ENCODE data around the gene LACC1. TPM values are rescaled to one million over a fixed set of nuclear protein-coding genes. Genes with fewer than 3 reads are reported as not detected.
A peak's percentile ranks its signal among the peaks of the same experiment; 100 is the strongest.

The LACC1 gene
- total and polyA plus RNA-seq, 10 of the 15 experiments (the other 5 are each of a cell fraction or from before 2014, with no cell fraction given) = 0.03 to 3.7 (median 3.0) TPM

- TF ChIP-seq, protein P1, sequence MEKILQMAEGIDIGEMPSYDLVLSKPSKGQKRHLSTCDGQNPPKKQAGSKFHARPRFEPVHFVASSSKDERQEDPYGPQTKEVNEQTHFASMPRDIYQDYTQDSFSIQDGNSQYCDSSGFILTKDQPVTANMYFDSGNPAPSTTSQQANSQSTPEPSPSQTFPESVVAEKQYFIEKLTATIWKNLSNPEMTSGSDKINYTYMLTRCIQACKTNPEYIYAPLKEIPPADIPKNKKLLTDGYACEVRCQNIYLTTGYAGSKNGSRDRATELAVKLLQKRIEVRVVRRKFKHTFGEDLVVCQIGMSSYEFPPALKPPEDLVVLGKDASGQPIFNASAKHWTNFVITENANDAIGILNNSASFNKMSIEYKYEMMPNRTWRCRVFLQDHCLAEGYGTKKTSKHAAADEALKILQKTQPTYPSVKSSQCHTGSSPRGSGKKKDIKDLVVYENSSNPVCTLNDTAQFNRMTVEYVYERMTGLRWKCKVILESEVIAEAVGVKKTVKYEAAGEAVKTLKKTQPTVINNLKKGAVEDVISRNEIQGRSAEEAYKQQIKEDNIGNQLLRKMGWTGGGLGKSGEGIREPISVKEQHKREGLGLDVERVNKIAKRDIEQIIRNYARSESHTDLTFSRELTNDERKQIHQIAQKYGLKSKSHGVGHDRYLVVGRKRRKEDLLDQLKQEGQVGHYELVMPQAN (conservative IDR thresholded peaks at IDR 0.05) = no peak
- TF ChIP-seq IKZF2 (IDR thresholded peaks at IDR 0.05) (0 out of 4 replicates have a peak, but pooled peaks have one; percentile 15 to 27), NFXL1 (IDR thresholded peaks at IDR 0.05; ENCODE audit: borderline replicate concordance) (no peak), ETV6 (conservative IDR thresholded peaks at IDR 0.05 in 1 of 2, IDR thresholded peaks at IDR 0.05 in 1 of 2; ENCODE audit: borderline replicate concordance in 1 of 2, low read depth in 1 of 2) (peak in 1 of 2 experiments; percentile 24; a peak in 1 of 4 replicates), ZNF274 (IDR thresholded peaks at IDR 0.05; ENCODE audit: insufficient read depth, insufficient read length) (no peak), TARDBP (IDR thresholded peaks at IDR 0.05; ENCODE audit: borderline replicate concordance) (no peak), STAT3 (IDR thresholded peaks at IDR 0.05; ENCODE audit: low read depth, low read length) (no peak), DPF2 (IDR thresholded peaks at IDR 0.05) (0 out of 2 replicates have a peak, but pooled peaks have one; percentile 38), FOXK2 (IDR thresholded peaks at IDR 0.05) (no peak), NR2F1 (conservative IDR thresholded peaks at IDR 0.05) (no peak), TCF7 (IDR thresholded peaks at IDR 0.05; ENCODE audit: borderline replicate concordance) (no peak), HDAC6 (IDR thresholded peaks at IDR 0.05; ENCODE audit: unreplicated experiment) (no peak), GABPA (IDR thresholded peaks at IDR 0.05; ENCODE audit: low read depth) (no peak), NR2C2 (IDR thresholded peaks at IDR 0.05; ENCODE audit: borderline replicate concordance, control insufficient read depth, insufficient read length, low read depth) (no peak), ZZZ3 (IDR thresholded peaks at IDR 0.05; ENCODE audit: control insufficient read depth, insufficient read length, low read depth) (no peak), LARP7 (IDR thresholded peaks at IDR 0.05) (no peak), RCOR1 (conservative IDR thresholded peaks at IDR 0.05; ENCODE audit: low read depth, low read length) (no peak), IKZF1 (conservative IDR thresholded peaks at IDR 0.05) (no peak; the same call in 1 of the 2 replicates)
- TF ChIP-seq, protein P2, sequence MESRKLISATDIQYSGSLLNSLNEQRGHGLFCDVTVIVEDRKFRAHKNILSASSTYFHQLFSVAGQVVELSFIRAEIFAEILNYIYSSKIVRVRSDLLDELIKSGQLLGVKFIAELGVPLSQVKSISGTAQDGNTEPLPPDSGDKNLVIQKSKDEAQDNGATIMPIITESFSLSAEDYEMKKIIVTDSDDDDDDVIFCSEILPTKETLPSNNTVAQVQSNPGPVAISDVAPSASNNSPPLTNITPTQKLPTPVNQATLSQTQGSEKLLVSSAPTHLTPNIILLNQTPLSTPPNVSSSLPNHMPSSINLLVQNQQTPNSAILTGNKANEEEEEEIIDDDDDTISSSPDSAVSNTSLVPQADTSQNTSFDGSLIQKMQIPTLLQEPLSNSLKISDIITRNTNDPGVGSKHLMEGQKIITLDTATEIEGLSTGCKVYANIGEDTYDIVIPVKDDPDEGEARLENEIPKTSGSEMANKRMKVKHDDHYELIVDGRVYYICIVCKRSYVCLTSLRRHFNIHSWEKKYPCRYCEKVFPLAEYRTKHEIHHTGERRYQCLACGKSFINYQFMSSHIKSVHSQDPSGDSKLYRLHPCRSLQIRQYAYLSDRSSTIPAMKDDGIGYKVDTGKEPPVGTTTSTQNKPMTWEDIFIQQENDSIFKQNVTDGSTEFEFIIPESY (IDR thresholded peaks at IDR 0.05) = no peak
- TF ChIP-seq, protein P3, sequence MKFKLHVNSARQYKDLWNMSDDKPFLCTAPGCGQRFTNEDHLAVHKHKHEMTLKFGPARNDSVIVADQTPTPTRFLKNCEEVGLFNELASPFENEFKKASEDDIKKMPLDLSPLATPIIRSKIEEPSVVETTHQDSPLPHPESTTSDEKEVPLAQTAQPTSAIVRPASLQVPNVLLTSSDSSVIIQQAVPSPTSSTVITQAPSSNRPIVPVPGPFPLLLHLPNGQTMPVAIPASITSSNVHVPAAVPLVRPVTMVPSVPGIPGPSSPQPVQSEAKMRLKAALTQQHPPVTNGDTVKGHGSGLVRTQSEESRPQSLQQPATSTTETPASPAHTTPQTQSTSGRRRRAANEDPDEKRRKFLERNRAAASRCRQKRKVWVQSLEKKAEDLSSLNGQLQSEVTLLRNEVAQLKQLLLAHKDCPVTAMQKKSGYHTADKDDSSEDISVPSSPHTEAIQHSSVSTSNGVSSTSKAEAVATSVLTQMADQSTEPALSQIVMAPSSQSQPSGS (IDR thresholded peaks at IDR 0.05; ENCODE audit: low read length) = peak; percentile 61
- TF ChIP-seq, protein P4, sequence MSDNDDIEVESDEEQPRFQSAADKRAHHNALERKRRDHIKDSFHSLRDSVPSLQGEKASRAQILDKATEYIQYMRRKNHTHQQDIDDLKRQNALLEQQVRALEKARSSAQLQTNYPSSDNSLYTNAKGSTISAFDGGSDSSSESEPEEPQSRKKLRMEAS (IDR thresholded peaks at IDR 0.05; ENCODE audit: low read depth, low read length) = no peak
- TF ChIP-seq, protein P5, sequence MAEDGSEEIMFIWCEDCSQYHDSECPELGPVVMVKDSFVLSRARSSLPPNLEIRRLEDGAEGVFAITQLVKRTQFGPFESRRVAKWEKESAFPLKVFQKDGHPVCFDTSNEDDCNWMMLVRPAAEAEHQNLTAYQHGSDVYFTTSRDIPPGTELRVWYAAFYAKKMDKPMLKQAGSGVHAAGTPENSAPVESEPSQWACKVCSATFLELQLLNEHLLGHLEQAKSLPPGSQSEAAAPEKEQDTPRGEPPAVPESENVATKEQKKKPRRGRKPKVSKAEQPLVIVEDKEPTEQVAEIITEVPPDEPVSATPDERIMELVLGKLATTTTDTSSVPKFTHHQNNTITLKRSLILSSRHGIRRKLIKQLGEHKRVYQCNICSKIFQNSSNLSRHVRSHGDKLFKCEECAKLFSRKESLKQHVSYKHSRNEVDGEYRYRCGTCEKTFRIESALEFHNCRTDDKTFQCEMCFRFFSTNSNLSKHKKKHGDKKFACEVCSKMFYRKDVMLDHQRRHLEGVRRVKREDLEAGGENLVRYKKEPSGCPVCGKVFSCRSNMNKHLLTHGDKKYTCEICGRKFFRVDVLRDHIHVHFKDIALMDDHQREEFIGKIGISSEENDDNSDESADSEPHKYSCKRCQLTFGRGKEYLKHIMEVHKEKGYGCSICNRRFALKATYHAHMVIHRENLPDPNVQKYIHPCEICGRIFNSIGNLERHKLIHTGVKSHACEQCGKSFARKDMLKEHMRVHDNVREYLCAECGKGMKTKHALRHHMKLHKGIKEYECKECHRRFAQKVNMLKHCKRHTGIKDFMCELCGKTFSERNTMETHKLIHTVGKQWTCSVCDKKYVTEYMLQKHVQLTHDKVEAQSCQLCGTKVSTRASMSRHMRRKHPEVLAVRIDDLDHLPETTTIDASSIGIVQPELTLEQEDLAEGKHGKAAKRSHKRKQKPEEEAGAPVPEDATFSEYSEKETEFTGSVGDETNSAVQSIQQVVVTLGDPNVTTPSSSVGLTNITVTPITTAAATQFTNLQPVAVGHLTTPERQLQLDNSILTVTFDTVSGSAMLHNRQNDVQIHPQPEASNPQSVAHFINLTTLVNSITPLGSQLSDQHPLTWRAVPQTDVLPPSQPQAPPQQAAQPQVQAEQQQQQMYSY (CRISPR knock-in tag; IDR thresholded peaks at IDR 0.05) = no peak
Observed at GRCh38 chr13:43924549-43925245, 45.0 kb downstream of the LACC1 start (continued).

Data from GM12878 (cell line).